Measurements from ENCODE around the gene HPCAL4.

DNA sequence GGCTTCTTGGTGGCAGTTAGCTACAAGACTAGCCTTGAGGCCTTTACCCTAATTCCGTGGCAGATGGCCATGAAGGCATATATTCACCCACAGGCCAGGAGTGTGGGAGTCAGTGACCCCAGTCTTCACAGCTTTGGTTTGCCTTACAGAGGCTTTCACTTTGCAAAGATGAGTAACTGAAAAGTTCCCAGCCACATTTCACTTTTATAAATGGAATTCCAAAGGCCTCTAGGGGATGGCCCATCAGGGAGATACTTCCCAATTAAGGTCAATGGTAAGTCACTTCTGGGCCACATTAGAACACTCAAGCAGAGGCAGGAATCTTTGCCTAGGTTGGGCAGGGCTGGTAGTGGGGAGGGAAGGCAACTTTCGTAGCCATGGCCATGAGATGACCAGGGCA, 38.7 kb downstream of the HPCAL4 start:
- TF ChIP-seq, protein P1, sequence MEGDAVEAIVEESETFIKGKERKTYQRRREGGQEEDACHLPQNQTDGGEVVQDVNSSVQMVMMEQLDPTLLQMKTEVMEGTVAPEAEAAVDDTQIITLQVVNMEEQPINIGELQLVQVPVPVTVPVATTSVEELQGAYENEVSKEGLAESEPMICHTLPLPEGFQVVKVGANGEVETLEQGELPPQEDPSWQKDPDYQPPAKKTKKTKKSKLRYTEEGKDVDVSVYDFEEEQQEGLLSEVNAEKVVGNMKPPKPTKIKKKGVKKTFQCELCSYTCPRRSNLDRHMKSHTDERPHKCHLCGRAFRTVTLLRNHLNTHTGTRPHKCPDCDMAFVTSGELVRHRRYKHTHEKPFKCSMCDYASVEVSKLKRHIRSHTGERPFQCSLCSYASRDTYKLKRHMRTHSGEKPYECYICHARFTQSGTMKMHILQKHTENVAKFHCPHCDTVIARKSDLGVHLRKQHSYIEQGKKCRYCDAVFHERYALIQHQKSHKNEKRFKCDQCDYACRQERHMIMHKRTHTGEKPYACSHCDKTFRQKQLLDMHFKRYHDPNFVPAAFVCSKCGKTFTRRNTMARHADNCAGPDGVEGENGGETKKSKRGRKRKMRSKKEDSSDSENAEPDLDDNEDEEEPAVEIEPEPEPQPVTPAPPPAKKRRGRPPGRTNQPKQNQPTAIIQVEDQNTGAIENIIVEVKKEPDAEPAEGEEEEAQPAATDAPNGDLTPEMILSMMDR (IDR thresholded peaks at IDR 0.05): no peak
- no peak for TF ChIP-seq POLR2A (IDR thresholded peaks at IDR 0.05)

Data from vagina (tissue), 2 donors.